ENCODE measurements around the gene CASKIN2.

- peak; percentile 53 for TF ChIP-seq CTCF (conservative IDR thresholded peaks at IDR 0.05; ENCODE audit: low read length)
- TF ChIP-seq EZH2phosphoT487 (IDR thresholded peaks at IDR 0.05; ENCODE audit: borderline replicate concordance, low read depth, low read length), result no peak
Measured at GRCh38 chr17:75518983-75519537, 3.7 kb upstream of the CASKIN2 start.

All from OCI-LY7 (cell line).